ENCODE data around the gene ATP11A.
"Not testable (repeated sequence)": the region's sequence is repeated elsewhere in the genome, so short reads cannot be mapped to it uniquely, and the experiment has no call there.

The ATP11A gene

GRCh38 chr13:112851107-112852038 lies 161.5 kb downstream of the ATP11A start:
- DNase-seq (ENCODE audit: low read depth in 2 of 2, low spot score in 1 of 2): no peak

- DNase-seq (ENCODE audit: low read depth in 2 of 2, low spot score in 1 of 2): no peak
Observed at GRCh38 chr13:112852392-112852791, 162.6 kb downstream of the ATP11A start.

- no peak for DNase-seq (ENCODE audit: low read depth in 2 of 2, low spot score in 1 of 2)
Observed at GRCh38 chr13:112852808-112853207, 163.0 kb downstream of the ATP11A start.

DNA sequence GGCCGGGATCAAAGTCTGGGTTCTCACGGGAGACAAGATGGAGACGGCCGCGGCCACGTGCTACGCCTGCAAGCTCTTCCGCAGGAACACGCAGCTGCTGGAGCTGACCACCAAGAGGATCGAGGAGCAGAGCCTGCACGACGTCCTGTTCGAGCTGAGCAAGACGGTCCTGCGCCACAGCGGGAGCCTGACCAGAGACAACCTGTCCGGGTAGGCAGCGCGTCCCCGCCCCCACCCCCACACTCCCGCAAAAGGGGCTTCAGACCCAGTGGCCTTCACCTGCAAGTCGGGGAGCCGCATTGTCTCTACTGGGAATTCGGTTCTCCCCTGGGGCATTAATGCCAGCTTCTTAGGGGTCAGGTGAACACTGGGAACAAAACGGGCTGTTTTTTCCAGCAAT lies 164.5 kb downstream of the ATP11A start:
- DNase-seq (ENCODE audit: low read depth in 2 of 2, low spot score in 1 of 2): no peak

- DNase-seq (ENCODE audit: low read depth in 2 of 2, low spot score in 1 of 2): no peak
Observed at GRCh38 chr13:112855859-112856258, 166.0 kb downstream of the ATP11A start.

DNA sequence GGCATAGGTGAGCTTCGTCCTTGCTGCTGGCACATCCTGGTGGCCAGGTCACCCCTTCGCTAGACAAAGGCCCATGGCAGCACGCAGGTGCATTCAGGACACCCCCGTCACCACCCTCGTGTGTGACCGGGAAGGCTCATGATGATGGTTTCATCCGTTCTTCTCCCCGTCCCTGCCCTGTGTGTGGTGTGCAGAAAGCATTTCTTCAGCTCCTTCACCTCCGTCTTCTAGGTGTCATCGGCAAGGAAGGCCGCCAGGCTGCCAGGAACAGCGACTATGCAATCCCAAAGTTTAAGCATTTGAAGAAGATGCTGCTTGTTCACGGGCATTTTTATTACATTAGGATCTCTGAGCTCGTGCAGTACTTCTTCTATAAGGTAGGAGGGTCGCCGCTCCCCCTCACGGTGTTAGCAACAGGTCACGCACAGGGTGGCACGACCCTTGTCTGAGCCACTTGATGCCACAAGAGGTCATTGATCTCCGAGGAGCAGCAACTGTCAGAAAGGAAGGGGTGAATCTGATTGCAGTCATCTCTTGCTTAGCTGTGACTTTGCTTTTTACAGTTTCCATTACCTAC lies 168.2 kb downstream of the ATP11A start:
- DNase-seq (ENCODE audit: low read depth in 2 of 2, low spot score in 1 of 2): no peak

DNA sequence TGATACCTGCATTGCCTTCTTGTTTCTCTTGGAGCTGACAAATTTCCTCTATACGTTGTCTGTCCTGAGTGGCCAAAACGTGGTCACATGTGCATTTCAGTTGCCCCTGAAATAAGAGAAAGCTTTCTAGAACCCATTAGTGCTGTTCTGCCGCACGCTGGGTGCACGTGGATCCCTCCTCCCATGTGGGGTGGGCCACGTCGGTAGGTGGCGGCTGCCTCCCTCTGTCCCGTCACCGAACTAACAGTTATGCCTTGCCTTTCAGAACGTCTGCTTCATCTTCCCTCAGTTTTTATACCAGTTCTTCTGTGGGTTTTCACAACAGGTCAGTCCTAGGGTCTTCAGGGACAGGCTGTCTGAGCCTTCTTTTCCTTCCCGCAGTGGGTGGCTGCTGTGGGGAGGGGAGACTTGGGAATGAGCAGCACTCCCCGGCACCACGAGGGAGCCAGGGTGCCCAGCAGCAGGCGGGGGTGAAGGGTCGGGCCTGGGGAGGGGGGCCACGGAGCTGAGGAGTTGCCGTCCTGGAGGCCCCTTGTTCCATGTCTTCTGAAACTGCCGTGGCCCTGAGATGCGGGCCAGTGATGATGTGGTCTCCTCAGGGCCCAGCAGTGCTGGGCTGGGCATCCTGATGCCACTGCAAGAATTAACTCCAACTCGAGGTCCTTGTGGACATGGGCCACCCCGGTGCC lies 169.4 kb downstream of the ATP11A start:
- DNase-seq (ENCODE audit: low read depth in 2 of 2, low spot score in 1 of 2): no peak

DNA sequence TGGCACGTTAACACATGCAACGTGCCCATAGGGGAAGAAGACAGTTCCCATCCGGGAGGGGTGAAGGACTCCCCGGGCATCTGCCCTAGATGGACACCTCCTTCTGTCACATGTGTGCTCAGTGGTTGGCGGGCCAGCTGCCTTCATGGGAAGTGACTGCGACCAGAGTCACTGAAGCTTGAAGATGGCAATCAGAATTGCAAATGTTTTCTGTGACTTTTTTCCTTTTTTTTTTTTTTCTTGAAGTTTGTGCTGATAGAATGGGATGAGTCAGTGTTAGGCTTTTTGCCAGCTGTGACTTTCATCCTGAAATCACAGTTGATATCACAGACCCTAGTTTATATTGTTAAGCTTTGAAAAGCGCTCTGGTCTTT lies 170.0 kb downstream of the ATP11A start:
- no peak for DNase-seq (ENCODE audit: low read depth in 2 of 2, low spot score in 1 of 2)

GRCh38 chr13:112861876-112862615 lies 172.2 kb downstream of the ATP11A start:
- DNase-seq (ENCODE audit: low read depth in 2 of 2, low spot score in 1 of 2): no peak

- not testable (repeated sequence) for DNase-seq (ENCODE audit: low read depth in 2 of 2, low spot score in 1 of 2)
Observed at GRCh38 chr13:112863356-112863755, 173.5 kb downstream of the ATP11A start.

GRCh38 chr13:112865478-112865877 lies 175.6 kb downstream of the ATP11A start:
- DNase-seq (ENCODE audit: low read depth in 2 of 2, low spot score in 1 of 2): not testable (repeated sequence)

DNA sequence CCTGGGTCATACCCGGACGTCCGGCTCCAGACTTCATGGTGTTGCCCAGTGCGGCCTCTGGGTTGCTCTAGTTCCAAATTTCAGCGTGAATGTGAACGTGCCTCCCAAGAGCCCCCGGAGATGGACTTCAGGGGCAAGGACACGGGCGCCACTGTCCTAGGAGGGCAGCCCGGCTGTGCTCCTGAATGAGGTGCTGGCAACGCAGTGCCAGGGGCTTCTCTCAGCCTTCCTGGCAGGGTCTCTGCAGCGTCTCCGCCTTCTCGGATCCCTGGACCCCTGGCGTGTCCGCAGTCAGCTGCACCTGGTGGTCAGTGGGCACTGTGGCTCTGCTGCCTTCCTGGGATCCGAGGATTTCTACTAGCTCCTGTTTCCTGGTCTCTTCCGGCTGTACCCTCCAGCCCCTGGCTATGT lies 177.5 kb downstream of the ATP11A start:
- no peak for DNase-seq (ENCODE audit: low read depth in 2 of 2, low spot score in 1 of 2)

- no peak for DNase-seq (ENCODE audit: low read depth in 2 of 2, low spot score in 1 of 2)
Observed at GRCh38 chr13:112868308-112868707, 178.5 kb downstream of the ATP11A start.

GRCh38 chr13:112869202-112870050 lies 179.6 kb downstream of the ATP11A start:
- DNase-seq (ENCODE audit: low read depth in 2 of 2, low spot score in 1 of 2): no peak

- DNase-seq (ENCODE audit: low read depth in 2 of 2, low spot score in 1 of 2): no peak
Observed at GRCh38 chr13:112870051-112870331, 180.2 kb downstream of the ATP11A start.

GRCh38 chr13:112870737-112871287 lies 181.0 kb downstream of the ATP11A start:
- DNase-seq (ENCODE audit: low read depth in 2 of 2, low spot score in 1 of 2): no peak

DNA sequence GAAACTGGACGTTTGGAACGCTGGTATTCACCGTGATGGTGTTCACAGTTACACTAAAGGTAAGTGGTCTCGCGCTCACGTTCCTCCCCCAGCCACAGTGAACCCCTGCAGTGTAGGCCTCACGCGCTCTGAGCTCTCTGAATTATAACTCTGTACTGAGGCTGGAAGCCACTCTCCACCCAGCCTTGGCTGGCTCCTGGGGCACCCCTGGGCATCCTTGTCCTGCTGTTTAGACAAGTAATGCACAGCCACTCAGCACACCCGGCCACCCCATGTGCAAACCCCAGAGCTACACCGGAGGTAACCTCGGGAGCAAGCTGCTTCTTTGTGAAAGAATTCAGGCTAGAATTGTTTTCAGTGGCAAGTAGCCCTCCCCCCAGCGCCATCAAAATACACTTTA lies 181.9 kb downstream of the ATP11A start:
- no peak for DNase-seq (ENCODE audit: low read depth in 2 of 2, low spot score in 1 of 2)

GRCh38 chr13:112872657-112873631 lies 183.1 kb downstream of the ATP11A start:
- DNase-seq (ENCODE audit: low read depth in 2 of 2, low spot score in 1 of 2): not testable (repeated sequence)

All from stimulated activated CD8-positive, alpha-beta memory T cell treated with anti-CD3 and anti-CD28 coated beads, Interleukin-4, amount 100 ng/mL, for 1 hour (primary cell).